Prostate gland (tissue), 2 donors: ENCODE measurements around the gene CORO1C. TPM values are rescaled to one million over a fixed set of nuclear protein-coding genes. Genes with fewer than 3 reads are reported as not detected.
A peak's percentile ranks its signal among the peaks of the same experiment; 100 is the strongest.

Experiments used
- DNase-seq: peaks from one replicate; pipeline ENCODE4 v3.0.0-alpha.2; 2019; ENCODE audit warnings: low spot score
- H3K27ac ChIP-seq, 2 donors: fragments of 200-600 bp; sonication (generic); 2 replicates each; pipeline ENCODE4 v1.5.1; 2017 to 2019
- H3K27me3 ChIP-seq: fragments of 200-600 bp; sonication (generic); replicated peaks from 2 replicates; pipeline ENCODE4 v1.5.1; 2019; ENCODE audit not compliant: insufficient read depth
- H3K36me3 ChIP-seq, 2 donors: fragments of 200-600 bp; sonication (generic); 1 replicate in 1 of 2; 2 replicates in 1 of 2; pipeline versions ENCODE4 v1.5.1 to v1.8.1; 2017 to 2019
- H3K4me1 ChIP-seq: fragments of 200-600 bp; sonication (generic); replicated peaks from 2 replicates; pipeline ENCODE4 v1.5.1; 2019
- H3K4me3 ChIP-seq, 2 donors: fragments of 200-600 bp; sonication (generic); 2 replicates each; pipeline ENCODE4 v1.5.1; 2017 to 2019
- H3K9me3 ChIP-seq: fragments of 200-600 bp; sonication (generic); 2 replicates; pipeline ENCODE4 v1.5.1; 2017
- CTCF ChIP-seq, 4 experiments: fragments of 200-600 bp in 2 of 4; fragments of 450-650 bp in 2 of 4; sonication (generic) in 2 of 4; IDR thresholded peaks; 1 replicate in 3 of 4; 2 replicates in 1 of 4; pipeline ENCODE4 v1.5.1; 2016 to 2019; ENCODE audit warnings: antibody characterized with exemption in 4 of 4, mild to moderate bottlenecking in 2 of 4, moderate library complexity in 2 of 4
- POLR2A ChIP-seq: fragments of 450-650 bp; IDR thresholded peaks from one replicate; pipeline ENCODE4 v1.6.1; 2016; ENCODE audit warnings: antibody characterized with exemption, mild to moderate bottlenecking
- POLR2AphosphoS5 ChIP-seq: sonication (generic); formaldehyde crosslinking; IDR thresholded peaks from one replicate; pipeline ENCODE4 v1.6.1; 2017; ENCODE audit warnings: antibody characterized with exemption
- WGBS: methylation state at CpG from one replicate; pipeline ENCODE4 v1.1.5; 2018; 5-methylcytosine and 5-hydroxymethylcytosine counted together
- intact Hi-C: fragments of 100-400 bp; cut with DNase I; formaldehyde crosslinking; loops from one replicate; pipeline ENCODE4 v1.14.2; 2022
- total RNA-seq, 2 donors: library from RNA; depleted of rRNA; stranded (reverse); fragments of >200 nt; gene quantifications; one replicate each; pipeline ENCODE4 v1.1.0, GENCODE V29; 2016

The CORO1C gene
- total RNA-seq = 100 to 1,000 TPM in 1 of 2 donors, 10 to 100 TPM in 1; 34.9 to 105 TPM

GRCh38 chr12:108731105-108731865, at the start of gene CORO1C:
Gene CORO1C, minus strand, starts transcription at chr12:108731518. Its CDS starts 30,200 bp downstream, at chr12:108701318.
- intact Hi-C loops = loop anchor here (1.0 to 5.0 kb wide), 6 partner anchors 40 to 164 kb away; partner anchors contain the start of gene SSH1
- peak; percentile 93 for DNase-seq
- Histone ChIP-seq H3K27me3 (no peaks in the 10 kb centered on the region), H3K4me3 (peak within 1 kb of the TSS; percentile 94), H3K4me1 (no peaks in the 10 kb centered on the region), H3K27ac (peak within 1 kb of the TSS; percentile 90 to 95), H3K36me3 (no peaks in the 10 kb centered on the region), H3K9me3 (no peaks in the 10 kb centered on the region)
- peak; percentile 76 to 97 (median 88) for TF ChIP-seq CTCF (IDR thresholded peaks at IDR 0.05)
- TF ChIP-seq POLR2AphosphoS5 = peak; percentile 73
- peak; percentile 96 for TF ChIP-seq POLR2A
- WGBS = 1% methylated on average over 60 of the region's 85 CpGs

GRCh38 chr12:108779998-108780688, 48.8 kb upstream of the CORO1C start:
- Histone ChIP-seq H3K4me1 (no peaks in the 10 kb centered on the region), H3K9me3 (no peaks in the 10 kb centered on the region), H3K36me3 (no peaks in the 10 kb centered on the region), H3K27me3 (no peaks in the 10 kb centered on the region), H3K27ac (no peak overlapping the region), H3K4me3 (no peak overlapping the region)
- TF ChIP-seq POLR2AphosphoS5 = no peak
- no peak for TF ChIP-seq CTCF (IDR thresholded peaks at IDR 0.05)
- TF ChIP-seq POLR2A = no peak
- 50% methylated on average over 9 of the region's 9 CpGs for WGBS
- no peak for DNase-seq
- intact Hi-C loops = no loop called here

GRCh38 chr12:108778053-108778452, 46.7 kb upstream of the CORO1C start:
- H3K9me3 ChIP-seq = no peaks in the 10 kb centered on the region
- H3K4me1 ChIP-seq = peaks cover 8% of the 10 kb centered on the region
- no peak overlapping the region for H3K27ac ChIP-seq
- intact Hi-C loops = no loop called here
- WGBS = 67% methylated on average over 2 of the region's 2 CpGs
- DNase-seq = no peak
- no peak for TF ChIP-seq CTCF (IDR thresholded peaks at IDR 0.05)
- TF ChIP-seq POLR2A = no peak
- TF ChIP-seq POLR2AphosphoS5 = no peak
- H3K4me3 ChIP-seq = no peak overlapping the region
- no peaks in the 10 kb centered on the region for H3K27me3 ChIP-seq
- H3K36me3 ChIP-seq = no peaks in the 10 kb centered on the region

- Histone ChIP-seq H3K36me3 (no peaks in the 10 kb centered on the region), H3K27me3 (no peaks in the 10 kb centered on the region), H3K27ac (no peak overlapping the region), H3K4me3 (no peak overlapping the region), H3K4me1 (peaks cover 8% of the 10 kb centered on the region), H3K9me3 (no peaks in the 10 kb centered on the region)
- intact Hi-C loops = no loop called here
- no peak for DNase-seq
- TF ChIP-seq CTCF (IDR thresholded peaks at IDR 0.05) (no peak), POLR2A (no peak), POLR2AphosphoS5 (no peak)
- 74% methylated on average over 2 of the region's 2 CpGs for WGBS
Measured at GRCh38 chr12:108777156-108777555, 45.8 kb upstream of the CORO1C start.
